Mucosa of descending colon (tissue), 3 donors: Measurements from ENCODE around the gene ITGB2. TPM values are rescaled to one million over a fixed set of nuclear protein-coding genes. Genes with fewer than 3 reads are reported as not detected.

Experiments used
- ATAC-seq: fragments of 200-7000 bp; cut with Tn5 transposase; one replicate; pipeline ENCODE4 v1.9.1; 2020; ENCODE audit warnings: mild to moderate bottlenecking, moderate library complexity
- DNase-seq, 3 donors: peaks; one replicate each; pipeline ENCODE4 v3.0.0-alpha.2; 2020
- H3K36me3 ChIP-seq: fragments of 200-600 bp; one replicate; pipeline ENCODE4 v1.8.0; 2021; ENCODE audit warnings: low read depth, mild to moderate bottlenecking
- H3K4me1 ChIP-seq: fragments of 200-600 bp; one replicate; pipeline ENCODE4 v1.8.0; 2021; ENCODE audit warnings: low read depth, mild to moderate bottlenecking
- H3K4me3 ChIP-seq: fragments of 200-600 bp; one replicate; pipeline ENCODE4 v1.8.0; 2021; ENCODE audit warnings: mild to moderate bottlenecking
- H3K9me3 ChIP-seq: fragments of 200-600 bp; one replicate; pipeline ENCODE4 v1.8.0; 2021; ENCODE audit warnings: mild to moderate bottlenecking
- CTCF ChIP-seq: fragments of 200-600 bp; IDR thresholded peaks from one replicate; pipeline ENCODE4 v1.8.0; 2022; ENCODE audit warnings: antibody characterized with exemption, mild to moderate bottlenecking
- intact Hi-C, 2 donors: fragments of 100-400 bp; cut with DNase I in 1 of 2; cut with micrococcal nuclease in 1 of 2; formaldehyde crosslinking; loops; one replicate each; pipeline versions ENCODE4 v1.11.0 to v1.11.1; 2022; cut with DNase I, micrococcal nuclease
- total RNA-seq, 3 donors: library from RNA; stranded (reverse); fragmentation: NEBNext Ultra II Directional in 2 of 3; extraction: Animal tissue kit (Norgen Biotek cat#: 25700) in 2 of 3; gene quantifications; one replicate each; pipeline versions ENCODE4 v1.2.1 to v1.2.4, GENCODE V29; 2021 to 2023
- donor health status: DM: no; HTN: no; CAD: no; lungs with moderate emphysema.
- donor health status: DM: no; HTN: no; CAD: no.
- donor health status: DM: no; HTN: yes; CAD: no.

The ITGB2 gene
- total RNA-seq, 3 donors from 2014 or later = 10.8 to 52.3 (median 51.1) TPM

GRCh38 chr21:44898851-44899767, 21.6 kb downstream of the ITGB2 start:
- ATAC-seq (peak; percentile 33), DNase-seq (peak in 2 of 3 donors; percentile 43 to 57)
- no peak overlapping the region for H3K4me3 ChIP-seq
- no peaks in the 10 kb centered on the region for H3K36me3 ChIP-seq
- peaks cover 8% of the 10 kb centered on the region for H3K4me1 ChIP-seq
- intact Hi-C loops = no loop called here
- no peaks in the 10 kb centered on the region for H3K9me3 ChIP-seq
- TF ChIP-seq CTCF = no peak

GRCh38 chr21:44898011-44898488, 22.6 kb downstream of the ITGB2 start:
- H3K36me3 ChIP-seq = no peaks in the 10 kb centered on the region
- intact Hi-C loops = no loop called here
- no peak for ATAC-seq

GRCh38 chr21:44897326-44898010, 23.2 kb downstream of the ITGB2 start:
- H3K4me1 ChIP-seq = peaks cover 8% of the 10 kb centered on the region
- H3K36me3 ChIP-seq = no peaks in the 10 kb centered on the region
- ATAC-seq = peak; percentile 93
- peak; percentile 80 to 84 (median 83) for DNase-seq
- intact Hi-C loops = no loop called here
- no peaks in the 10 kb centered on the region for H3K9me3 ChIP-seq
- no peak for TF ChIP-seq CTCF
- no peak overlapping the region for H3K4me3 ChIP-seq

More at GRCh38 chr21:44898011-44898488, 22.6 kb downstream of the ITGB2 start:
- no peak for TF ChIP-seq CTCF
- peak in 1 of 3 donors; percentile 57 for DNase-seq
- H3K4me3 ChIP-seq = no peak overlapping the region
- no peaks in the 10 kb centered on the region for H3K9me3 ChIP-seq
- H3K4me1 ChIP-seq = peaks cover 8% of the 10 kb centered on the region

- no peak for TF ChIP-seq CTCF
- no peak overlapping the region for H3K4me3 ChIP-seq
- H3K36me3 ChIP-seq = no peaks in the 10 kb centered on the region
- peaks cover 8% of the 10 kb centered on the region for H3K4me1 ChIP-seq
- intact Hi-C loops = no loop called here
- H3K9me3 ChIP-seq = no peaks in the 10 kb centered on the region
- no peak for ATAC-seq
- peak in 1 of 3 donors; percentile 54 for DNase-seq
Observed at GRCh38 chr21:44896561-44897286, 24.0 kb downstream of the ITGB2 start.

- Histone ChIP-seq H3K4me3 (no peak overlapping the region), H3K36me3 (no peaks in the 10 kb centered on the region), H3K9me3 (no peaks in the 10 kb centered on the region), H3K4me1 (peaks cover 8% of the 10 kb centered on the region)
- TF ChIP-seq CTCF = no peak
- intact Hi-C loops = no loop called here
- ATAC-seq = no peak
- DNase-seq = peak in 1 of 3 donors; percentile 44
Observed at GRCh38 chr21:44895859-44896258, 24.8 kb downstream of the ITGB2 start.
